HG02759 (cell line): ENCODE data around the gene APLNR.

Source experiments
- ATAC-seq: cut with Tn5 transposase; IDR thresholded peaks from one replicate; pipeline ENCODE4 v1.9.1; 2021; ENCODE audit warnings: mild to moderate bottlenecking, moderate library complexity; ENCODE audit not compliant: unreplicated experiment

The APLNR gene

GRCh38 chr11:57219021-57219627 is 17.9 kb downstream of the APLNR start:
- ATAC-seq: no peak

DNA sequence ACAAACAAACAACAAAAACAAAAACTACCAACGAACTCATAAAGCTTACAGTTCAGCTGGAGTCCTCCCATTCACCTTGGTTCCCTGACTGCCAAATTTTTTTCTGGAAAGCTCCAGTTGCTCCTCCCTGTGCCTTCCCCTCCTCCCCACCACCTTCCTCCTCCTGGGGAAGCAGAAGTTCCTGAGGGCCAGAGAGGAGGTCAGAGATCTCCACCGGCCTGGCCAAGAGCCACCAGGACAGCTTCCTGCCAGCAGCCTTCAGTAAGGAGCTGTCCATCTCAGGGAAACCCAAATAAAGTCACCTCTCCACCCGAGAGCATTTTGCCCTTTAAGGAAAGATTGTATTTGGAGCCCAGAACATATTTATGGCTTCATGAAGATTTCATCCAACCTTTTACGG is 20.0 kb downstream of the APLNR start:
- ATAC-seq: no peak

DNA sequence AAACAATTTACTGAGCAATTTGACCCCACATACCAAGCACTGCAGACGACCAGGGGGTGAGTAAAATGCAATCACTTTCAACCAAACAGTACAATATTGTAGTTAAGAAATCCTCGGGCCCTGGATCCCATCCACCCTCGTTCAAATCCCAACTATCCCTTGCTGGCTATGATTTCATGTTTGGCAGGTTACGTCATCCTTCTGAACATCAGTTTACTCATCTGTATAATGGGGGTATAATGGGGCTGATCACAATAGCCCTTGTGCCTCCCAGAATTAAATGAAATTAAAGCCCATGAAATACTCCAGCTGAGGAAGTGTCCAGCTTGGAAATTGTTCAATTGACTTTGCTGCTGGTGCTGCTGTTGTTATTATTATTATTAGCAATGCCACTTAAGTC is 20.6 kb downstream of the APLNR start:
- no peak for ATAC-seq

GRCh38 chr11:57214494-57214893 is 22.6 kb downstream of the APLNR start:
- ATAC-seq: no peak

DNA sequence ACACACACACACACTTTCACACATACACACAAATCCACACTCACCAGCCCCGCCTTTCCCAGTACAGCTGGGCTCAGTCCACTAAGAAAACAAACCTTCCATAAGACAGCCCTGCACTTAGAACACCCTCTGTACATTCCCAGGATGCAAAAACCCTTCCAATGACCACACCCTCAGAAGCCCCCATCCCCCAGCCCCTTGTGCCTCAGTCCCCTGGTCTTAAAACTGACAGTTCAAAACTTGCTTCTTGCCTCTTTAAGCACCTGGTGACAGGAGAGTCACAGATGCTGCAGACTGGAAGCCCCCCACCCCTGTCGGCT is 23.0 kb downstream of the APLNR start:
- ATAC-seq: no peak

DNA sequence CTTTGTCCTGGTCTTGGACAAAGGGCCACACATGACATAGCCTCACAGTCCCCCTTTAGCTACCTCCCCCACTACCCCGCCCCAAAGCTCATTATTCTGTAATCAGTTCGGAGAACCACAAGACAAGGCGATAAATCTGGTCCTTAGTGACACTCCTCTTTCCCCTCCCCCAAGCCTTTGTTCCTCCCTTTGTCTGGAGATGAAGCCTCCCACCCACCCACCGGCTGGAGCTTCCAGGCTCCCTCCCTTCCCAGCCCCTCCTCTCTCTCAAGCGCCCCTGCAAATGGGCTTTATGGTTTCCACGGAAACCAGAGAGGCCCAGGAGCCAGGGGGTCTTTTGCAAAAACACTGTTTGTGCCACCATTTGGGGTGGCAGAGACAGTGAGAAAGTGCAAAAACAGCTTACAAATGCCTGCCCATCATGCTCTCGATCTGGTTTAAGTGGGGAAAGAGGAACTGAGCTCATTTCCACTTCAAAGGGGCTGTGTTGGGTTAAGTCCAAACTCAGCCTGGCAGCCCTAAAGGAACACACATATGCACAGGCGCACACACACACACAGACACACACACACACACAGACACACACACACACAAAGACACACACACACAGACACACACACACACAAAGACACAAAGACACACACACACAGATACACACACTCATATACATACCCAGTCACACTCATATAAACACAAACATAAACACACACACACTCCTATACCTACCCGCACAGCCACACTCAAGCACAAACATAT is 23.5 kb downstream of the APLNR start:
- ATAC-seq: no peak

DNA sequence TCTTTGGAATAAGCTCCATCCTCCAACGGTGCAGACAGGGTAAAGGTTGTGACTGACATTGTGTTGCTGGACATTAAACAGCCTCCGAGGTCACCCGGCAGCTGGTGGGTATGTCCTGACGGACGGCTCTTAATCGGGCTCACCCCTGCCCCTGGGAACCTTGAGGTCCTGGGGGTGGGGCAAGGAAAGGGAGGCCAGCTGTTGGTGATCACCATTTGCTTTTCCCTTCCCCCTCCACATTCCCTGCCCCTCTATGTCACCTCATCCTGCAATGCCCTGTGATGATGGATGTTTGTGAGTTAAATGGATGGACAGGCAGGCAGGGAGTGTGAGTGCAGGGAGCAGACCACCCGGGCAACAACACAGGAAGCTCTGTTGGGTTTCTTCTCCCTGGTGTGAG is 26.3 kb downstream of the APLNR start:
- no peak for ATAC-seq

GRCh38 chr11:57207168-57207567 is 29.9 kb downstream of the APLNR start:
- ATAC-seq: no peak

GRCh38 chr11:57205041-57205641 is 31.9 kb downstream of the APLNR start:
- no peak for ATAC-seq

DNA sequence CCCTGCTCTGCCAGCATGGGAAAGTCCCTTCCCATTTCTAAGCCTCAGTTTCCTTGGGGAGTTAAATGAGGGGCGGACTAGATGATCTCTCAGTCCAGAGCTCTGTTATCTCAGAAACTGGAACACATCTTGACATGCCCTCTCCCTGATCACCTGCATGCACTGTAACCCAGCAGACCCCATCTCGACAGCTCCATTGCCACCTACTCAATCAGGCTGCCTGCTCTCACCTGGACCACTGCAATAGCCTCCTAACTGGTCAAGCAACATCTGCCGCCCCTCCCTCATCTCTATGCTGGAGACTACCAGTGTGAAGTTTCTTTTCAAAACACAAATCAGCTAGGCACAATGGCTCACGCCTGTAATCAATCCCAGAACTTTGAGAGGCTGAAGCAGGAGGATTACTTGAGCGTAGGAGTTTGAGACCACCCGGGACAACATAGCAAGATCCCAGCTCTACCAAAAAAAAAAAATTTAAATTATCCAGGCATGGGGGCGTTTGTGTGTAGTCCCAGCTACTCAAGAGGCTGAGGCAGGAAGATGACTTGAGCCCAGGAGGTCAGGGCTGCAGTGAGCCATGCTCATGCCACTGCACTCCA is 33.1 kb downstream of the APLNR start:
- no peak for ATAC-seq

GRCh38 chr11:57203359-57203758 is 33.7 kb downstream of the APLNR start:
- ATAC-seq: no peak

DNA sequence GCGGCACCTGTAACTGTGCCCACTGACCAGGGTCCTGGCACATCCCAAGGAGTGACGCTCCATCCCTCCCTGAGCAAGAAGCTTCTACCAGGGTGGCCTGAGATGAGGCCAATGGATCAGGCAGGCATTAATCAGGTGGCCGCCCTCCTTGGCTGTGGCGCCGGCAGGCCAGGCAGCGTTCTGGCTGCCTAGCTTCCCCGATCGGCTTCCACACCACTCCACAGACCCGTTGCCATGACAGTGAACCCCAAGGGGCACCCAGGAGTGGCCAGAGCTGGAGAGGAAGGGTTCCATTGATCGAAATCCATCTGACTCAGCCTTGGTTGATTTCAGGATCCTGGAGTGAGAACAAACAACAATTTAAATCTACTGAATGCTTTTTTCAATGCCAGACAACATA is 34.8 kb downstream of the APLNR start:
- ATAC-seq: no peak

DNA sequence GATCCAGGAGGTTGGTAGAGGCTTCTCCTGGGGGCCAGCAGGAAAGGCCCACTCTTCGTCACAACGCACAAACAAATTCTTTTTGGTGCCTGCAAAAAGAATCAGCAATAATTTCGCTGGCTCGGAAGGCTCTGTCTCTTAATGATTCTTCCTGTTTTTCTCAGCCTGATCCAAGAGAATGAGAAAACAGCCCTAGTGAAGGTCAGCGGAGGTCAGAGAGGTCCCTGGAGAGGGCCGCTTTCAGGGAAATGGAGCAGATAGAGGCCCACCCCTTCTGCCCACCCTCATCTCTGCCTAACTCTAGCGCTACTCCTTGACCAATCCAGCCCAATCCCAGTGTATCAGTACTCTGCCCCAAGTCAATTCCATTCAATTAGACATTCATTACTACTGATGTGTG is 36.1 kb downstream of the APLNR start:
- no peak for ATAC-seq

DNA sequence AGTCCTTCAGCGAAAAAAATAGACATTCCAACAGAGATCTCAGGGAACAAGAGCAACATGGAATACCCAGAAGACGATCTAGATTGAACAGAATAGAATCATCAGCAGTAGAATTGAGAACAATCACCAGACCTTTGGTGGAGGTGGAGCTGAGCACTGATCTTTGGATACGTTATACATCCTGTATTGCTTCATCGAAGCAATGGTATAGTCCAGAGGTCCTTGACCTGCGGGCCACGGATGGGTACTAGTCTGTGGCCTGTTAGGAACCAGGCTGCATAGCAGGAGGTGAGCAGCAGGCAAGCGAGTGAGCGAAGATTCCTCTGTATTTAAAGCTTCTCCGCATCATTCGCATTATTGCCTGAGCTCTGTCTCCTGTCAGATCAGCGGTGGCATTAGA is 37.7 kb downstream of the APLNR start:
- ATAC-seq: no peak

- no peak for ATAC-seq
These were observed 39.3 kb downstream of the APLNR start for GRCh38 chr11:57197762-57198161.

GRCh38 chr11:57196596-57196995 is 40.5 kb downstream of the APLNR start:
- no peak for ATAC-seq

DNA sequence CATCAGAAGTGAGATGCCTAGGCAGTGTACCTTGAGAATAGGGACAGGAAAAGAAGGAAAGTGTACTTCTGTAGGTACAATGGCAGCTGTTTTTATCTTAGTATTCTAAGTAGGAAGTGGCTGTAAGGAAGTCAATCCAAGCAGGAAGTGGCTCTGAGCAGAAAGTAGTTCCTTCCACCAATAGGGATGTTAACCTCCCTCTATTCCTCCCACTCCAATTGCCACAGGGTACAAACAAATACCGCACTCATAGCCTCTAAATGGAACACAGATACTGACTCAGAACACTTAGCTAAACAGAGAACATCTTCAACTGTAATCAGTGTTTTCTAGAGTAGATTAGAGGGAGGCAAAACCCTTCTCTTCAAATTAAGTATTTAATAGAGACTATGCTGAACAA is 44.7 kb downstream of the APLNR start:
- ATAC-seq: no peak

- ATAC-seq: no peak
These were observed 45.5 kb downstream of the APLNR start for GRCh38 chr11:57191311-57192219.

GRCh38 chr11:57190548-57190947 is 46.5 kb downstream of the APLNR start:
- ATAC-seq: no peak
